H1 (cell line): ENCODE results near the gene SAG. TPM values are rescaled to one million over a fixed set of nuclear protein-coding genes. Genes with fewer than 3 reads are reported as not detected.

Experiments
- CTCF ChIA-PET: fragments of 300-600 bp; sonication (Branson Sonifier 250); formaldehyde crosslinking; loops from one replicate; lab custom pipeline; 2021; ENCODE audit not compliant: partially characterized antibody; lab: Charles Lee
- POLR2A ChIA-PET: fragments of 300-600 bp; sonication (Branson Sonifier 250); formaldehyde crosslinking; loops from one replicate; lab custom pipeline; 2021; ENCODE audit warnings: inconsistent platforms; ENCODE audit not compliant: partially characterized antibody; lab: Charles Lee
- DNase-seq, 2 experiments: peaks; one replicate each; pipeline versions ENCODE4 v3.0.0 to v3.0.0-alpha.2; 2010 to 2022; ENCODE audit warnings: low spot score in 2 of 2, low read depth in 1 of 2, mixed read lengths in 1 of 2
- FAIRE-seq: peaks from 2 replicates; lab custom pipeline; 2011; peaks lifted over from hg19 to GRCh38; lab: Jason Lieb, UNC
- H2AFZ ChIP-seq: 2 replicates; pipeline ENCODE4 v1.8.1; 2012; ENCODE audit warnings: low read length, inconsistent platforms
- H2AK5ac ChIP-seq: 2 replicates; pipeline ENCODE4 v1.6.1; 2013; ENCODE audit warnings: low read depth, low read length
- H2BK120ac ChIP-seq: replicated peaks from 2 replicates; pipeline ENCODE3; 2013; ENCODE audit warnings: low read depth, low read length, inconsistent platforms
- H2BK12ac ChIP-seq: 2 replicates; pipeline ENCODE4 v1.6.1; 2013; ENCODE audit warnings: low read depth, low read length
- H2BK15ac ChIP-seq: 2 replicates; pipeline ENCODE4 v1.6.1; 2013; ENCODE audit warnings: low read length
- H2BK20ac ChIP-seq: 2 replicates; pipeline ENCODE4 v1.6.1; 2013; ENCODE audit warnings: low read length
- H2BK5ac ChIP-seq: 2 replicates; pipeline ENCODE4 v1.6.1; 2013; ENCODE audit warnings: low read depth, low read length
- H3K14ac ChIP-seq: 2 replicates; pipeline ENCODE4 v1.6.1; 2013; ENCODE audit warnings: inconsistent platforms; ENCODE audit not compliant: insufficient read length
- H3K18ac ChIP-seq: 2 replicates; pipeline ENCODE4 v1.6.1; 2013; ENCODE audit warnings: low read length; ENCODE audit errors: extremely low read depth
- H3K23ac ChIP-seq: 2 replicates; pipeline ENCODE4 v1.6.1; 2013; ENCODE audit warnings: inconsistent platforms; ENCODE audit not compliant: insufficient read length
- H3K23me2 ChIP-seq: 2 replicates; pipeline ENCODE4 v1.6.1; 2013; ENCODE audit warnings: low read depth, low read length
- H3K27ac ChIP-seq: 2 replicates; pipeline ENCODE4 v1.6.1; 2011; ENCODE audit warnings: low read depth, low read length, inconsistent platforms
- H3K27me3 ChIP-seq, 4 experiments: replicated peaks in 1 of 4; 1 replicate in 1 of 4; 2 replicates in 3 of 4; pipeline versions ENCODE4 v1.6.1 to v1.8.1; 2011 to 2013; ENCODE audit warnings: low read length in 3 of 4, mild to moderate bottlenecking in 3 of 4, inconsistent platforms in 2 of 4, mixed read lengths in 2 of 4, moderate library complexity in 1 of 4; ENCODE audit not compliant: control insufficient read depth in 3 of 4, insufficient read depth in 3 of 4; ENCODE audit errors: extremely low read depth in 1 of 4
- H3K36me3 ChIP-seq, 4 experiments: 2 replicates each; pipeline versions ENCODE4 v1.6.1 to v1.8.1; 2011 to 2013; ENCODE audit warnings: mild to moderate bottlenecking in 4 of 4, low read length in 3 of 4, moderate library complexity in 2 of 4, control low read depth in 1 of 4, inconsistent platforms in 1 of 4; ENCODE audit not compliant: insufficient read depth in 4 of 4, control insufficient read depth in 2 of 4
- H3K4ac ChIP-seq: replicated peaks from 2 replicates; pipeline ENCODE3; 2013; ENCODE audit warnings: low read length, low read depth, mixed read lengths, inconsistent platforms; ENCODE audit not compliant: insufficient read length
- H3K4me1 ChIP-seq, 4 experiments: replicated peaks in 1 of 4; 1 replicate in 1 of 4; 2 replicates in 3 of 4; pipeline versions ENCODE4 v1.6.1 to v1.8.1; 2011 to 2013; ENCODE audit warnings: low read length in 3 of 4, inconsistent platforms in 2 of 4, mixed read lengths in 1 of 4; ENCODE audit not compliant: insufficient read depth in 4 of 4, control insufficient read depth in 3 of 4
- H3K4me2 ChIP-seq, 2 experiments: 2 replicates each; pipeline versions ENCODE4 v1.6.1 to v1.8.1; 2011 to 2013; ENCODE audit warnings: low read depth in 2 of 2, low read length in 2 of 2, control low read depth in 1 of 2, inconsistent platforms in 1 of 2, mild to moderate bottlenecking in 1 of 2; ENCODE audit not compliant: insufficient read depth in 1 of 2
- H3K4me3 ChIP-seq, 4 experiments: fragments of 200-600, 300-600 bp in 1 of 4; sonication (generic), shearing (Covaris generic), sonication (Bioruptor Twin) in 1 of 4; 2 replicates each; pipeline versions ENCODE4 v1.5.1 to v1.8.1; 2011 to 2016; ENCODE audit warnings: low read length in 4 of 4, low read depth in 3 of 4, control low read depth in 2 of 4, inconsistent platforms in 2 of 4, mild to moderate bottlenecking in 2 of 4, mixed read lengths in 1 of 4, moderate library complexity in 1 of 4; ENCODE audit not compliant: insufficient read depth in 2 of 4; ENCODE audit errors: extremely low read depth in 1 of 4
- H3K56ac ChIP-seq: replicated peaks from 2 replicates; pipeline ENCODE3; 2013; ENCODE audit warnings: low read depth, mild to moderate bottlenecking, mixed read lengths, low read length, inconsistent platforms; ENCODE audit not compliant: insufficient read length
- H3K79me1 ChIP-seq: 2 replicates; pipeline ENCODE4 v1.6.1; 2013; ENCODE audit warnings: low read depth, low read length, control low read depth
- H3K79me2 ChIP-seq, 2 experiments: 2 replicates each; pipeline versions ENCODE4 v1.6.1 to v1.8.1; 2012 to 2013; ENCODE audit warnings: low read length in 2 of 2, mild to moderate bottlenecking in 2 of 2, inconsistent platforms in 1 of 2; ENCODE audit not compliant: insufficient read depth in 2 of 2, control insufficient read depth in 1 of 2
- H3K9ac ChIP-seq, 4 experiments: replicated peaks in 1 of 4; 1 replicate in 1 of 4; 2 replicates in 3 of 4; pipeline versions ENCODE4 v1.6.1 to v1.8.1; 2011 to 2013; ENCODE audit warnings: low read depth in 3 of 4, low read length in 3 of 4, control low read depth in 2 of 4, mild to moderate bottlenecking in 2 of 4, moderate library complexity in 2 of 4, inconsistent platforms in 1 of 4; ENCODE audit errors: extremely low read depth in 1 of 4
- H3K9me3 ChIP-seq, 2 experiments: 2 replicates each; pipeline versions ENCODE4 v1.6.1 to v1.8.1; 2012 to 2013; ENCODE audit warnings: mild to moderate bottlenecking in 2 of 2, moderate library complexity in 2 of 2, control low read depth in 1 of 2, inconsistent platforms in 1 of 2, low read depth in 1 of 2, low read length in 1 of 2, mixed read lengths in 1 of 2; ENCODE audit not compliant: insufficient read depth in 2 of 2
- H4K20me1 ChIP-seq, 2 experiments: replicated peaks in 1 of 2; 2 replicates each; pipeline versions ENCODE3 to v1.8.1; 2011 to 2013; ENCODE audit warnings: inconsistent platforms in 2 of 2, low read length in 2 of 2, mild to moderate bottlenecking in 1 of 2; ENCODE audit not compliant: insufficient read depth in 2 of 2, control insufficient read depth in 1 of 2
- H4K5ac ChIP-seq: 2 replicates; pipeline ENCODE4 v1.6.1; 2013; ENCODE audit warnings: low read length, low read depth, mixed read lengths, inconsistent platforms; ENCODE audit not compliant: insufficient read length
- H4K8ac ChIP-seq: 2 replicates; pipeline ENCODE4 v1.8.0; 2013; ENCODE audit warnings: mild to moderate bottlenecking, moderate library complexity, low read length, inconsistent platforms; ENCODE audit not compliant: insufficient read depth; ENCODE audit errors: extremely low read depth
- H4K91ac ChIP-seq: replicated peaks from 2 replicates; pipeline ENCODE3; 2013; ENCODE audit warnings: low read length, mixed read lengths, inconsistent platforms; ENCODE audit not compliant: insufficient read length
- ATF3 ChIP-seq: IDR thresholded peaks from 2 replicates; pipeline ENCODE4 v1.6.1; 2011; ENCODE audit warnings: low read depth, mild to moderate bottlenecking, low read length; ENCODE audit not compliant: insufficient read depth
- CBX5 ChIP-seq: fragments of 300-800, 300-1000 bp; sonication (generic); IDR thresholded peaks from 2 replicates; pipeline ENCODE4 v1.7.1; 2016; ENCODE audit warnings: antibody characterized with exemption, low read length, low read depth
- CBX8 ChIP-seq: fragments of 300-800, 300-1000 bp; sonication (generic); IDR thresholded peaks from 2 replicates; pipeline ENCODE4 v1.7.1; 2016; ENCODE audit warnings: low read depth, low read length, borderline replicate concordance
- FOSL1 ChIP-seq: IDR thresholded peaks from 2 replicates; pipeline ENCODE4 v1.6.1; 2011; ENCODE audit warnings: mild to moderate bottlenecking, low read depth, low read length, moderate library complexity; ENCODE audit not compliant: insufficient read depth
- HDAC6 ChIP-seq: IDR thresholded peaks from one replicate; pipeline ENCODE4 v1.7.1; 2012; ENCODE audit warnings: low read depth, mild to moderate bottlenecking, inconsistent platforms, low read length, moderate library complexity
- NANOG ChIP-seq: IDR thresholded peaks from 2 replicates; pipeline ENCODE4 v1.6.1; 2011; ENCODE audit warnings: low read length, low read depth, mild to moderate bottlenecking, inconsistent platforms; ENCODE audit not compliant: insufficient read depth, poor library complexity, severe bottlenecking
- RAD21 ChIP-seq, 2 experiments: IDR thresholded peaks in 1 of 2; conservative IDR thresholded peaks in 1 of 2; 2 replicates each; pipeline ENCODE4 v1.6.1; 2011; ENCODE audit warnings: low read depth in 2 of 2, low read length in 2 of 2, improper control_type of control experiment in 1 of 2, inconsistent platforms in 1 of 2, mild to moderate bottlenecking in 1 of 2, moderate library complexity in 1 of 2
- RBBP5 ChIP-seq: IDR thresholded peaks from 2 replicates; pipeline ENCODE4 v1.7.1; 2012; ENCODE audit warnings: low read depth, mild to moderate bottlenecking, inconsistent platforms, low read length, moderate library complexity, borderline replicate concordance
- RXRA ChIP-seq: IDR thresholded peaks from 2 replicates; pipeline ENCODE4 v1.6.1; 2011; ENCODE audit warnings: low read depth, mild to moderate bottlenecking, low read length, moderate library complexity; ENCODE audit not compliant: insufficient read depth
- SP2 ChIP-seq: IDR thresholded peaks from 2 replicates; pipeline ENCODE4 v1.6.1; 2012; ENCODE audit warnings: mild to moderate bottlenecking, low read length, inconsistent platforms
- TAF1 ChIP-seq: IDR thresholded peaks from 2 replicates; pipeline ENCODE4 v1.6.1; 2011; ENCODE audit warnings: mild to moderate bottlenecking, low read depth, low read length
- TEAD4 ChIP-seq: IDR thresholded peaks from 2 replicates; pipeline ENCODE4 v1.6.1; 2012; ENCODE audit warnings: low read depth, low read length, inconsistent platforms, mixed read lengths
- USF2 ChIP-seq: IDR thresholded peaks from 2 replicates; pipeline ENCODE4 v1.6.1; 2011; ENCODE audit warnings: low read length, improper control_type of control experiment
- WGBS, 2 experiments: shearing (Covaris generic) in 1 of 2; methylation state at CpG; one replicate each; pipeline versions ENCODE4 v1.1.6 to v1.1.7; 2013 to 2015; ENCODE audit warnings: low lambda C conversion rate in 2 of 2, mixed read lengths in 2 of 2, inconsistent platforms in 1 of 2, low coverage in 1 of 2, missing lambda C conversion rate in 1 of 2; ENCODE audit not compliant: insufficient replicate concordance in 2 of 2, insufficient coverage in 1 of 2, insufficient read length in 1 of 2; ENCODE audit errors: extremely low coverage in 1 of 2, missing lambda C conversion rate in 1 of 2; 5-methylcytosine and 5-hydroxymethylcytosine counted together
- polyA plus RNA-seq, 7 experiments: library from polyadenylated mRNA; depleted of rRNA in 3 of 7; stranded (reverse) in 5 of 7; unstranded in 2 of 7; fragments of >200 nt in 5 of 7; fragments of 200-250 nt in 2 of 7; gene quantifications; 1 replicate in 5 of 7; 2 replicates in 1 of 7; 4 replicates in 1 of 7; pipeline versions ENCODE4 v1.2.1 to v1.2.3, GENCODE V29; 2011 to 2013; ENCODE audit warnings: missing spikeins in 2 of 7, mixed read lengths in 2 of 7
- total RNA-seq: library from RNA; stranded (reverse); fragmentation: NEBNext Ultra II Directional; extraction: Animal tissue kit (Norgen Biotek cat#: 25700); gene quantifications from 2 replicates; pipeline ENCODE4 v1.2.1, GENCODE V29; 2021

The SAG gene
- total and polyA plus RNA-seq, 2 of the 8 experiments (the other 6 are each of a cell fraction or from before 2014, with no cell fraction given) = not detected

DNA sequence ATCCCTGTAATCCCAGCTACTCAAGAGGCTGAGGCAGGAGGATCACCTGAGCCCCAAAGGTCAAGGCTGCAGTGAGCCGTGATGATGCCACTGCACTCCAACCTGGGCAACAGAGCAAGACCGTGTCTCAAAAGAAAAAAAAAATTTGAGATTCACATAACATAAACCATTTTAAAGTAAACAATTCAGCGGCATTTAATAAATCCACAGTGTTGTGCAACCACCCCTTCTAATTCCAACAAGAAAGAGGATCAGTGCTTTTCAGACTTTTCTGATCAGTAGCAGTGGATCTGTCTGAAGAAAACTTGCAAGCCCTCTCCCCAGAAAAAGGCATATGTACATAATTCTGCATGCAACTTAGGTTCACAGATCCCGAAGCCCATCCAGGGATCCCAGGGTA lies 7.2 kb upstream of the SAG start:
- no peak overlapping the region for H2AFZ ChIP-seq
- H4K20me1 ChIP-seq = no peaks in the 10 kb centered on the region
- no peak overlapping the region for H2BK20ac ChIP-seq
- TF ChIP-seq NANOG = no peak
- no peak for TF ChIP-seq CBX5
- TF ChIP-seq TEAD4 = no peak
- no peak for TF ChIP-seq RXRA
- TF ChIP-seq HDAC6 = no peak
- TF ChIP-seq CBX8 = no peak
- no peak for TF ChIP-seq FOSL1
- TF ChIP-seq SP2 = no peak
- no peak for TF ChIP-seq RBBP5
- TF ChIP-seq TAF1 = no peak
- no peak for TF ChIP-seq USF2
- TF ChIP-seq ATF3 = no peak
- TF ChIP-seq RAD21 (IDR thresholded peaks at IDR 0.05 in 1 of 2, conservative IDR thresholded peaks at IDR 0.05 in 1 of 2; ENCODE audit: low read depth in 2 of 2, low read length in 2 of 2) = no peak

More for the DNA sequence above, 7.2 kb upstream of the SAG start:
- no peak overlapping the region for H3K4me3 ChIP-seq
- H3K4me2 ChIP-seq = no peak overlapping the region
- no peak overlapping the region for H3K27ac ChIP-seq
- no peak overlapping the region for H4K91ac ChIP-seq
- H3K79me2 ChIP-seq = no peaks in the 10 kb centered on the region
- ChIA-PET POLR2A (no interaction called here), CTCF (no interaction called here)
- no peak overlapping the region for H3K9ac ChIP-seq
- no peaks in the 10 kb centered on the region for H3K4me1 ChIP-seq
- H3K23me2 ChIP-seq = no peaks in the 10 kb centered on the region
- no peak overlapping the region for H2BK5ac ChIP-seq
- WGBS, 2 experiments = 89% methylated on average over 4 of the region's 4 CpGs; no CpG with 5 or more reads in 1 of the 2 experiments
- no peaks in the 10 kb centered on the region for H3K27me3 ChIP-seq
- H2BK12ac ChIP-seq = no peak overlapping the region
- no peak overlapping the region for H4K8ac ChIP-seq
- H4K5ac ChIP-seq = no peak overlapping the region
- H3K79me1 ChIP-seq = no peaks in the 10 kb centered on the region
- H3K14ac ChIP-seq = no peak overlapping the region
- FAIRE-seq (no peak), DNase-seq (no peak)
- H3K56ac ChIP-seq = no peak overlapping the region
- no peak overlapping the region for H3K23ac ChIP-seq
- no peak overlapping the region for H3K18ac ChIP-seq
- no peak overlapping the region for H2AK5ac ChIP-seq
- H2BK120ac ChIP-seq = no peak overlapping the region
- no peaks in the 10 kb centered on the region for H3K9me3 ChIP-seq
- H3K4ac ChIP-seq = no peak overlapping the region
- H3K36me3 ChIP-seq = peaks cover 5 to 9% (median 8%) of the 10 kb centered on the region in 4 experiments; a peak in 6 of 8 replicates
- H2BK15ac ChIP-seq = no peak overlapping the region
